Ovary (tissue), 3 donors: ENCODE measurements around the gene ILF3.

Experiments used
- EP300 ChIP-seq: sonication (generic); formaldehyde crosslinking; IDR thresholded peaks from one replicate; pipeline ENCODE4 v1.6.1; 2017; ENCODE audit warnings: antibody characterized with exemption
- POLR2A ChIP-seq: fragments of 450-650 bp; IDR thresholded peaks from one replicate; pipeline ENCODE4 v1.6.1; 2017; ENCODE audit warnings: antibody characterized with exemption, mild to moderate bottlenecking, moderate library complexity
- TF ChIP-seq, protein P1 (sequence below), 3 donors: fragments of 450-650 bp in 2 of 3; fragments of 200-600 bp in 1 of 3; IDR thresholded peaks; one replicate each; pipeline versions ENCODE4 v1.5.1 to v1.8.0; 2016 to 2022; ENCODE audit warnings: antibody characterized with exemption in 3 of 3, mild to moderate bottlenecking in 1 of 3
- donor health status: DM: no; HTN: no; CAD: no.

- TF ChIP-seq, protein P1, sequence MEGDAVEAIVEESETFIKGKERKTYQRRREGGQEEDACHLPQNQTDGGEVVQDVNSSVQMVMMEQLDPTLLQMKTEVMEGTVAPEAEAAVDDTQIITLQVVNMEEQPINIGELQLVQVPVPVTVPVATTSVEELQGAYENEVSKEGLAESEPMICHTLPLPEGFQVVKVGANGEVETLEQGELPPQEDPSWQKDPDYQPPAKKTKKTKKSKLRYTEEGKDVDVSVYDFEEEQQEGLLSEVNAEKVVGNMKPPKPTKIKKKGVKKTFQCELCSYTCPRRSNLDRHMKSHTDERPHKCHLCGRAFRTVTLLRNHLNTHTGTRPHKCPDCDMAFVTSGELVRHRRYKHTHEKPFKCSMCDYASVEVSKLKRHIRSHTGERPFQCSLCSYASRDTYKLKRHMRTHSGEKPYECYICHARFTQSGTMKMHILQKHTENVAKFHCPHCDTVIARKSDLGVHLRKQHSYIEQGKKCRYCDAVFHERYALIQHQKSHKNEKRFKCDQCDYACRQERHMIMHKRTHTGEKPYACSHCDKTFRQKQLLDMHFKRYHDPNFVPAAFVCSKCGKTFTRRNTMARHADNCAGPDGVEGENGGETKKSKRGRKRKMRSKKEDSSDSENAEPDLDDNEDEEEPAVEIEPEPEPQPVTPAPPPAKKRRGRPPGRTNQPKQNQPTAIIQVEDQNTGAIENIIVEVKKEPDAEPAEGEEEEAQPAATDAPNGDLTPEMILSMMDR (IDR thresholded peaks at IDR 0.05): no peak
- TF ChIP-seq POLR2A (peak; percentile 28), EP300 (no peak)
Observed at GRCh38 chr19:10625003-10625761, 29.0 kb upstream of the ILF3 start, which contains the start of gene SLC44A2.
